ENCODE data around the gene CPNE8. TPM values are rescaled to one million over a fixed set of nuclear protein-coding genes. Genes with fewer than 3 reads are reported as not detected.
"Not testable (repeated sequence)": the region's sequence is repeated elsewhere in the genome, so short reads cannot be mapped to it uniquely, and the experiment has no call there.

The CPNE8 gene
- total RNA-seq, 1 donor from 2014 or later = 2.2 TPM

GRCh38 chr12:38746744-38747143 lies 158.6 kb downstream of the CPNE8 start:
- TF ChIP-seq CTCF (IDR thresholded peaks at IDR 0.05) = no peak
- Mint-ChIP-seq H3K4me1 (peaks cover 4% of the 10 kb centered on the region), H3K27me3 (no peaks in the 10 kb centered on the region), H3K4me3 (no peak overlapping the region), H3K36me3 (ENCODE audit: low read depth) (no peaks in the 10 kb centered on the region), H3K9me3 (peaks cover 7% of the 10 kb centered on the region), H3K27ac (no peak overlapping the region)
- intact Hi-C loops (cut with micrococcal nuclease) = no loop called here
- ATAC-seq (ENCODE audit: low read depth) (no peak), DNase-seq (no peak)
- ChIA-PET POLR2A (no interaction called here), CTCF (no interaction called here)

- TF ChIP-seq CTCF (IDR thresholded peaks at IDR 0.05) = no peak
- no peak for DNase-seq
- no peak for ATAC-seq (ENCODE audit: low read depth)
- intact Hi-C loops (cut with micrococcal nuclease) = no loop called here
- H3K4me3 Mint-ChIP-seq = no peak overlapping the region
- H3K36me3 Mint-ChIP-seq (ENCODE audit: low read depth) = no peaks in the 10 kb centered on the region
- H3K4me1 Mint-ChIP-seq = peaks cover 4% of the 10 kb centered on the region
- H3K9me3 Mint-ChIP-seq = peaks cover 7% of the 10 kb centered on the region
- POLR2A ChIA-PET = no interaction called here
- CTCF ChIA-PET = no interaction called here
- H3K27me3 Mint-ChIP-seq = no peaks in the 10 kb centered on the region
- H3K27ac Mint-ChIP-seq = no peak overlapping the region
These were observed 159.8 kb downstream of the CPNE8 start for GRCh38 chr12:38745601-38746000.

GRCh38 chr12:38744041-38744440 lies 161.3 kb downstream of the CPNE8 start:
- no peaks in the 10 kb centered on the region for H3K27me3 Mint-ChIP-seq
- intact Hi-C loops (cut with micrococcal nuclease) = no loop called here
- ATAC-seq (ENCODE audit: low read depth) = no peak
- H3K4me3 Mint-ChIP-seq = no peak overlapping the region
- TF ChIP-seq CTCF (IDR thresholded peaks at IDR 0.05) = no peak
- DNase-seq = no peak
- no peaks in the 10 kb centered on the region for H3K36me3 Mint-ChIP-seq (ENCODE audit: low read depth)
- ChIA-PET CTCF (no interaction called here), POLR2A (no interaction called here)
- peaks cover 4% of the 10 kb centered on the region for H3K4me1 Mint-ChIP-seq
- H3K27ac Mint-ChIP-seq = no peak overlapping the region
- H3K9me3 Mint-ChIP-seq = peaks cover under 1% of the 10 kb centered on the region

- CTCF ChIA-PET; ATAC-seq (ENCODE audit: low read depth); H3K9me3 Mint-ChIP-seq; intact Hi-C loops (cut with micrococcal nuclease); H3K36me3 Mint-ChIP-seq (ENCODE audit: low read depth); H3K27ac Mint-ChIP-seq; DNase-seq; POLR2A ChIA-PET; H3K4me3 Mint-ChIP-seq; H3K27me3 Mint-ChIP-seq; H3K4me1 Mint-ChIP-seq: not testable (repeated sequence)
These were observed 162.9 kb downstream of the CPNE8 start for GRCh38 chr12:38742496-38742895.

- Mint-ChIP-seq H3K27ac (no peak overlapping the region), H3K36me3 (ENCODE audit: low read depth) (no peaks in the 10 kb centered on the region), H3K4me3 (no peak overlapping the region), H3K27me3 (no peaks in the 10 kb centered on the region), H3K9me3 (no peaks in the 10 kb centered on the region), H3K4me1 (no peaks in the 10 kb centered on the region)
- ATAC-seq (ENCODE audit: low read depth) (no peak), DNase-seq (no peak)
- no peak for TF ChIP-seq CTCF (IDR thresholded peaks at IDR 0.05)
- ChIA-PET POLR2A (no interaction called here), CTCF (no interaction called here)
- intact Hi-C loops (cut with micrococcal nuclease) = no loop called here
These were observed 168.6 kb downstream of the CPNE8 start for GRCh38 chr12:38736821-38737220.

GRCh38 chr12:38732761-38733160 lies 172.6 kb downstream of the CPNE8 start:
- CTCF ChIA-PET = no interaction called here
- no peaks in the 10 kb centered on the region for H3K27me3 Mint-ChIP-seq
- H3K4me3 Mint-ChIP-seq = no peak overlapping the region
- H3K27ac Mint-ChIP-seq = no peak overlapping the region
- no peak for DNase-seq
- no peaks in the 10 kb centered on the region for H3K9me3 Mint-ChIP-seq
- H3K36me3 Mint-ChIP-seq (ENCODE audit: low read depth) = no peaks in the 10 kb centered on the region
- no peak for ATAC-seq (ENCODE audit: low read depth)
- H3K4me1 Mint-ChIP-seq = no peaks in the 10 kb centered on the region
- POLR2A ChIA-PET = no interaction called here
- intact Hi-C loops (cut with micrococcal nuclease) = no loop called here
- no peak for TF ChIP-seq CTCF (IDR thresholded peaks at IDR 0.05)

Data from activated B cell treated with CpG ODN at 0.5 μM for 24 hours (primary cell).